PFSK-1 (cell line): ENCODE results near the gene KDM1A.

Source experiments
- FOXP2 ChIP-seq: optimal IDR thresholded peaks from 2 replicates; pipeline ENCODE3; 2011; ENCODE audit warnings: borderline replicate concordance, control low read depth, inconsistent platforms; ENCODE audit not compliant: insufficient read depth; ENCODE audit errors: extremely low read length, extremely low read depth
- POLR2AphosphoS5 ChIP-seq: IDR thresholded peaks from 2 replicates; pipeline ENCODE4 v1.6.1; 2012; ENCODE audit warnings: low read depth, mild to moderate bottlenecking, control low read depth, low read length, moderate library complexity
- REST ChIP-seq, 2 experiments: IDR thresholded peaks; 2 replicates each; pipeline versions ENCODE4 v1.6.1 to v1.8.0; 2011 to 2012; ENCODE audit warnings: low read depth in 2 of 2, low read length in 2 of 2, control low read depth in 1 of 2, inconsistent platforms in 1 of 2, mild to moderate bottlenecking in 1 of 2, moderate library complexity in 1 of 2; ENCODE audit not compliant: insufficient read depth in 1 of 2
- SIN3A ChIP-seq: IDR thresholded peaks from 2 replicates; pipeline ENCODE4 v1.6.1; 2012; ENCODE audit warnings: mild to moderate bottlenecking, low read length, moderate library complexity, borderline replicate concordance; ENCODE audit not compliant: insufficient read depth
- TAF1 ChIP-seq: IDR thresholded peaks from 2 replicates; pipeline ENCODE4 v1.6.1; 2012; ENCODE audit warnings: low read length, control low read depth, borderline replicate concordance; ENCODE audit not compliant: insufficient read depth

KDM1A gene

DNA sequence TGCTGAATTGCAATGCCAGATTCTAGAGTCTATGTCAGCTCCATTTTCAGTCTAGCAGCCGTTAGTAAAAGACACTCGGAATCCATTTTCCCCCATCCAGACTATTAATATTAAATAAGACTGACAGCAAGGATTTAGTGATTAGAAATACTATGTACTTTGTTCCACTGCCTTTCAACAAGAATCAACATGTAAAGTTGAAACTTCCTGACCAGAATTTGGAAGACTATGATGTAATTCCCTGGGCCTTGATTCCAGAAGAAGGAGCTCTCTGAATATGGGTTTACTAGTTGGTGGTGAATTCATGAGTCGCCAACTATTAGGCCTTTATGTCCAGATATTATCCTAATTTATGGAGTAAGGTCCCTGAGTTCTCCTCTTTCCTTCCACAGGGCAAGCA is 24.8 kb downstream of the KDM1A start:
- TF ChIP-seq TAF1 (no peak), FOXP2 (no peak), SIN3A (no peak), POLR2AphosphoS5 (no peak), REST (IDR thresholded peaks at IDR 0.05; ENCODE audit: insufficient read depth in 1 of 2, low read depth in 2 of 2, low read length in 2 of 2) (no peak)

DNA sequence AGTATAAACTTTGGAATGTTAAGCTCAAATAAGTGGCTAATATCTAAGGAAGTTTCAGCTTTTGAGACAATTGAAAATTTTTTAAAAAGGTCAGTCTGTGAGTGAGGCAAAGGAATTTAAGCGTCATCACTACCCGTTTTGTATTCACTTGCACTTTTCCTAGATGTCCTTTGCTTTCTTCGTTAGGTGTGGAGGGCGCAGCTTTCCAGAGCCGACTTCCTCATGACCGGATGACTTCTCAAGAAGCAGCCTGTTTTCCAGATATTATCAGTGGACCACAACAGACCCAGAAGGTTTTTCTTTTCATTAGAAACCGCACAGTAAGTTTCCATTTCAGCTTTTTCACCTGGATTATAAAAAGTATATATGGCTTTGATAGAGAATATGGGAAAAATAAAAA is 30.9 kb downstream of the KDM1A start:
- TF ChIP-seq POLR2AphosphoS5 (no peak), TAF1 (no peak), REST (IDR thresholded peaks at IDR 0.05; ENCODE audit: insufficient read depth in 1 of 2, low read depth in 2 of 2, low read length in 2 of 2) (no peak), FOXP2 (no peak), SIN3A (no peak)

DNA sequence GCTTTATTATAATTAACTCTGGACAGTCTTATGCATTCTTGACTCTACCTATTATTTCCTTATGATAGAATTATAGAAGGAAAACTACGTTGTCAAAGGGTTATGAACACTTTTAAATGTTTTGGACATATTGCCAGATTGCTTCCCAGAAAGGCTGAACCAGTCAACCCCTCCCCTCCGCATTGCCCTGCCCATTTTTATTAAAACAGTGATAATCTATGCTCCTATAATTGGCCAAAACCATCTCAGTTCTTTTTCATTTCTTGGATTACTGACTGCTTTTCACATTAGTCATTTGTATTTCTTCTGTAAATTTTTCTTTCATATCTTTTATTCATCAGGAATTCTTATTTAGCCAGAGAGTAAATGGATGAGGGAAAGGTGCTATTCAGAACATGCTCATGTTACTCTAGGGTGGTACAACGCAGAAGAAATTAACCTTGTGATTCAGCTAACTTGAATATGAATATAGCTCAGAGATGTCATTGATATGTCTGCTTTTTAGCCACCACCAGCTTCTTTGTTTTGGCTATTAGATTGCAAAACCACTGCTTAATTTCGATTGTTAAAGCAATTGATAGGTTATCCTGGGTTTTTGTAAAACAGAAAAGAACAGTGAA is 32.1 kb downstream of the KDM1A start:
- TF ChIP-seq SIN3A: no peak
- TF ChIP-seq POLR2AphosphoS5: no peak
- no peak for TF ChIP-seq FOXP2
- no peak for TF ChIP-seq TAF1
- TF ChIP-seq REST (IDR thresholded peaks at IDR 0.05; ENCODE audit: insufficient read depth in 1 of 2, low read depth in 2 of 2, low read length in 2 of 2): no peak

DNA sequence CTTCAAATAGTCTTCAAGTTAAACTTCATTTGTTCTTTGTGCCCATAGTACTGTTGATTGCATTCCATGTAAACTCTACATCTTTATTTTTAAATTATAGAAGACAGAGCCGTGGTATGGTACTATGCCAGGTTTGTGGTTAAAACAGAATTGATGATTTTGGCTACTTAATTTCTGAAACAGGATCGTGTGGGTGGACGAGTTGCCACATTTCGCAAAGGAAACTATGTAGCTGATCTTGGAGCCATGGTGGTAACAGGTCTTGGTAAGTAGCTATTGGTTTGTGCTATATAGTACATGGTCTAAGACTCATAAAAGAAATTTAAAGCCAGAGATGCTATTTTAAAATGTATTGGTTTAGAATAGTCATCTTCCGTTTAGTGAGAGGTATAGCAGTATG is 38.0 kb downstream of the KDM1A start:
- TF ChIP-seq REST (IDR thresholded peaks at IDR 0.05; ENCODE audit: insufficient read depth in 1 of 2, low read depth in 2 of 2, low read length in 2 of 2): no peak

- no peak for TF ChIP-seq REST (IDR thresholded peaks at IDR 0.05; ENCODE audit: insufficient read depth in 1 of 2, low read depth in 2 of 2, low read length in 2 of 2)
- no peak for TF ChIP-seq FOXP2
- TF ChIP-seq POLR2AphosphoS5: no peak
- TF ChIP-seq SIN3A: no peak
- TF ChIP-seq TAF1: no peak
Observed at GRCh38 chr1:23062271-23062670, 43.0 kb downstream of the KDM1A start.
